ENCODE results near the gene CDC25B.
A peak's percentile ranks its signal among the peaks of the same experiment; 100 is the strongest.
"Not testable (repeated sequence)": the region's sequence is repeated elsewhere in the genome, so short reads cannot be mapped to it uniquely, and the experiment has no call there.

CDC25B gene

DNA sequence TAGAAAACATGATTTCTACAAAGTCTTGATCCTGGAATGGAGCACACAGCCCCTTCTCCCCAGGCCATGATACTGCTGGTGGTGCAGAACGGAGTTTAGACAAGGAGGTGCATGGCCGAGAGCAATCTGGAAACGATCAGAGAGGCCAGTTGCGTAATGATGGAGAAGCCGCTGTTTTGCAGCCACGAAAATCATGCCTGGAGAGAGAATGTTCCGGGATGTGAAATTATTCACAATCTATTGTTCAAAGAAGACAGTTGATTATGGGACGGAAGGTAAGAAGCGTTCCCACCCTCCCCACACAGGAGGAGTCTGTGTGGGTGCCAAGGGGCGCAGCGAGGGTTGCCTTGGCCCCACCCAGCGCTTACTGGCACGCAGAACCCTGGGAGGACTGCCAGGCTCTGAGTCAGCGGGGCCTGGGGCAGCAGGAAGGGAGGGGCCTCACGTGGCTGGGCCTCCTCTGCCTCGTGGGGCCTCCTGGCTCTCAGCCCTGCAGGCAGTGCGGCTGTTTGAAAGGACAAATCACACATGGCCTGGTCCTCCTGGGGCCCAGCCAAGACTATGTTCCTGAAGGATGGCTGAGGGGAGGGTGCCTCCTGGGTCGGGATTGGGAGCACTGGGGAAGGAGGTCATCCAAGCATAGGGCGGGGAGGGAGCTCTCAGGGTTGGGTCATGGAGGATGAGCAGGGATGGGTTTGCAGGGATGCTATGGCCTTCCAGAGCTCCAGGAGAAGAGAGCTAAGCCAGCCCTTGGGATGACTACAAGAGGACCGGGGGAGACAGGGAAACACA lies 15.6 kb downstream of the CDC25B start:
- DNase-seq, result peak; percentile 96

DNA sequence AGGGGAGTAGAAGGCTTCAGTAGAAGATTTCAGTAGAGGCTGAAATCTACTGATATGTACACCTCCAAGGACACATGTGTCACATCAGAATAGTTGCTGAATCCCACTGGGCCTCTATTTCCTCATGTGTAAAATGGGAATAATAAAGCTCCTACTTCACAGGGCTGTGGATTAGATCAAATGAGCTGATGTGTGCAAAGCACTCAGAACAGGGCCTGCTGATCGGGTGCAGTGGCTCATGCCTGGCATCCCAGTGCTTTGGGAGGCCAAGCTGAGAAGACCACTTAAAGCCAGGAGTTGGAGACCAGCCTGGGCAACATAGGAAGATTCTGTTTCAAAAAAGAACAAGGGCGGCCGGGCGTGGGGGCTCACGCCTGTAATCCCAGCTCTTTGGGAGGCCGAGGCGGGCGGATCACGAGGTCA lies 16.2 kb downstream of the CDC25B start:
- DNase-seq, result no peak

DNA sequence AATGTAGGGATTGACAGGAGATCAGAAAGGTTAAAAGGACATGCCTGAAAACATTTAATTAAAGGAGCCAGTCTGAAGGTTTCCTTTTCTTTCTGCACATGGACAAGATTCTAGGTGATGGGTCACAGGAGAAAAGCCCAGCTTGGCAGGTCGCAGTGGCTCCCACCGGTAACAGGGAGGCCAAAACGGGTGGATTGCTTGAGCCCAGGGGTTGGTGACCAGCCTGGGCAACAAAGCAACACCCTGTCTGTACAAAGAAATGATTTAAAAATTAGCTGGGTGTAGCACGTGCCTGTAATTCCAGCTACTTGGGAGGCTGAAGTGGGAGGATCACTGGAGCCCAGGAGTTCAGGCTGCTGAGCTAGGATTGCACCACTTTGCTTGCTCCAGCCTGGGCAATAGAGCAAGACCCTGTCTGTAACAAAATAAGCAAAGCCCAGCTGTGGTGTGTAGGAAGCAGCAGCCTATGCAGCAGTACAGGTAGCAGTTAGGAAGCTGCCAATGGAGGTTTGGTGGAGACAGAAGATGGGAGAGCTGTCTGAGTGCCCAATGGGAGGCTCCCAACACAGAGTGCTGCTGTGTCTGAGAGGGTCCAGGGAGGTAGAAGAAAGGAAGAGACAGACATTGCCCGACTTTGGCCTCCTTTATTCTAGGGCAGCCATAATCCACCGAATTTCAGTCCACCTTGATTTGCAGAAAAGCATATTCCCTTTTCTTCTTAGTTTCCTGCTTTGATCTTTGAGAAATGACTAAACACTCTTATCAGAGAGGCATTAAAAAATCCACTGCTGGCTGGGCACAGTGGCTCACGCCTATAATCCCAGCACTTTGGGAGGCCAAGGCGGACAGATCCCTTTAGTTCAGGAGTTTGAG lies 17.1 kb downstream of the CDC25B start:
- no peak for DNase-seq

DNA sequence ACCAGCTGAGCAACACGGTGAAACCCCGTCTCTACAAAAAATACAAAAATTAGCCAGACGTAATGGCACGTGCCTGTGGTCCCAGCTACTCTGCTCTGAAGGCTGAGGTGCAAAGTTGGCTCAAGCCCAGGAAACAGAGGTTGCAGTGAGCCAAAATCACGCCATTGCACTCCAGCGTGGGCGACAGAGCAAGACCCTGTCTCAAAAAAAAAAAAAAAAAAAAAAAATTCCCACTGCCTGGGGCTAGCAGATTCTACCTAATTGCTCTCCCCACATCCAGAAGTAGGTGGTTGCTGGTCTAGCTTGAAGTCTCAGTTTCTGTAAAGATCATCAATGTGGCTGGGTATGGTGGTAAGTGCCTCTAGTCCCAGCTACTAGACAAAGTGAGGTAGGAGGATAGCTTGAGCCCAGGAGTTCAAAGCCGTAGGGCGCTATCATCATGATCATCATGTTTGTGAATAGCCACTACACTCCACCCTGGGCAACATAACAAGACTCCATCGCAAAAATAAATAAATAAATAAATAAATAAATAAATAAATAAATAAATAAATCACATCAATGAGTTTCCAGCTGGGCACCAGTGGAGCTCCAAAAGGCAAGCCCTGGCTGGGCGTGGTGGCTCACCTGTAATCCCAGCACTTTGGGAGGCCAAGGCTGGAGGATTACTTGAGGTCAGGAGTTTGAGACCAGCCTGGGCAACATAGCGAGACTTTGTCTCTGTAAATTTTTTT lies 17.9 kb downstream of the CDC25B start:
- no peak for DNase-seq

DNA sequence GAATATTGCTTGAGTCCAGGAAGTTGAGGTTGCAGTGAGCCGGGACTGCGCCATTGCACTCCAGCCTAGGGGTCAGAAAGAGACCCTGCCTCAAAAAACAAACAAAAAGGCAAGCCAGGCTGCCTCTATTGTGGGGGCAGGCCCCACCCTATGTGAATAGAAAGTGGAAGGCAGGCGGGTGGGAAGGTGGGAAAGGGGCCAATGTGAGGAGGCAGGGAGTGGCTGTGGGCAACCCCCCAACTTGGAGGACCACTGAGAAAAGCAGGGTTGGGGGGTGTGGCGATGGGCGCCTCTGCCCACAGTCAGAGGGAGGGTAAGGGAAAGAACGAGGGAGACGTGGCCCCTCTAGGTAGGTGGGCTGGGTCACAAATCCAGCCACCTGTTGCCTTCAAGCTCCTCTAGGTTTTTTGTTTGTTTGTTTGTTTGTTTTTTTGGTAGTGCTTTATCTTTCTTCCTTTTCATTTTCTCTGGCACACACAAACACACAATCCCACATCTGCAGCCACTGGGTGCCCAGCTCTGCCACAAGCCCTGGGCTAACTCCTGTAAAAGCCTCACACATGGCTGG lies 18.9 kb downstream of the CDC25B start:
- no peak for DNase-seq

GRCh38 chr20:3815703-3816315 lies 19.7 kb downstream of the CDC25B start:
- no peak for DNase-seq

DNA sequence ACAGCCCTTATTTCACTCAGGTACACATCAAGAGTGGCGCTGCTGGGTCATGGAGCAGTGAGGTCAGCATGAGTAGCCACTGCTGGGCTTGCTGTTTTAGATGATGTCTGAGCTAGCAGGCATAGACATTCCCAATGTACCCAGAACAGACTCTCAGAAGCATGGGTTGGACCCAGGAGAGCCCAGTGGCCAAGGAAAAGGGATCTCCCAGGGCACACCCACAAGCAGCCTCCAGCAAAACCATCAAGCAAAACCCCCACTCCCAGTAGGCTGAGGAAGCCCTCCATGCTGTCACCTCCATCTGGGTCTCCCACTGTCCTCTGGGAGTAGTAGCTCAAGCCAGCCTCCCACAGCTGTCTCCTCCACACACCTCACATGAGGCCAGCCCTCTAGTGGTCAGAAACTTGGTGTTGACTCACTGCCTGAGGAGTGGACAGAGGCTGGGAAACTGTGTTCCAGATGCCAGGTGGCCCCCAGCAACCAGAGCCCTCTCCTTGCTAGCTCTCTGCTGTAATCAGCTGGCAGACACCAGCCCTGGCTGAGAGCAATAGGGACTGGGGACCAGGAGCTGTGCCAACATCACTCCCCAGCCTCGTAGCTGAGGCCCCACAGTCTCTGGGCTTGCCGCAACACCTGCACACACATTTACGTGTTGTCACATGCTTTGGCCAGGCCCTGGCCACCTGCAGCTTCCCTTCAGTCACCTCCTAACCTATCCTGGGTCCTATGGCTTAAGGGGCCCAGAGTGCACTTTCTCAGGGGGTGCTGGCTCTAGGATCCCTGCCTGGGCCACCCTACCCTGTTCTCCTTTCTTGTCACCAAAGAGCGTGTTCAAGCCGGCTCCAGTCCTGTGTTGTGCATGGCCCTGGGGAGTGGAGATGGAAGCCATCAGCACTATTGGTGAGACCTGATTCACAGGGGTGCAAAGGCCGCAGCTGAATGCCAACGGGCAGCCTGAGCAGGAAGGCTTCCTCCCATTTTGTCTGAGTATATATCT lies 22.3 kb downstream of the CDC25B start:
- peak; percentile 80 for DNase-seq

GRCh38 chr20:3819411-3820047 lies 23.4 kb downstream of the CDC25B start:
- no peak for DNase-seq

DNA sequence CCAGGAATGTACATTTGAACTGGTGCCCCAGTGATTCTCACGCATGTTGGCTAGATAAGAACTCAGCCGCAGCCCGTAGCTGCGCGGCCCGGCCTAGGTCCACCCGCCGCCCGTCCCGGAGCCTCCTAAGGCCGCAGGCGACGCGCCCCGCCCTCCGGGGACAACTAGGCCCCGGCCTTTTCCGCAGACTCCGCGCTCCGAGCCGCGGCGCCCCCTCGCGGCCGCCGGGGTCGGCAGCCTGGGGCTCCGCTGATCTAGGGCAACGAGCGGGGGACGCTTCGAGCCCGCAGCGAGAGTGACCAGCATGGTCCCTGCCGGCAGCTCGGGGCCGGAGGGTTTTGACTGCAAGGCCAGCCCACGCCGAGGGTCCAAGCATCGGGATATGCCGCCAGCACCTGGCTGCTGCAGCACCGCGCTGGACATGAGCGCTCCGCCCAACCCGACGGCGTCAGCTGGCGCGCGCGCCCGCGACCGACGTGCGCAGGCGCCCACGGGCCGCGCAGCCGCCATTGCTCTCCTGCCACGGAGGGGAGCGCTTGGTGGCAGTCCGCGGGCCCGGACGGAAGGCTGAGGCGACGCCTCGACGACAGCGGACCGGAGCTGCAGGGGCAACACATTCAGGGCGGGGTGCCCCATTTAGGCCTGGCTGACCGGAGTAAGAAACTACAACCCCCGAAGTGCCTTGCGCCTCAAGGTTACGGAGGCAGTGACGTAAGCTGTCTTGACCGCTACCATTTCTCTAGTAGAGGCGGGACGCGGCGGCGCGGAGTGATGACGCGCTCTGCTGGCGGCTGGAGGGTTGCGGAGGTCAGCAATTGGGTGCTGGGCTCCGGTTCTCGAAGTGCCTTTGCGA lies 24.2 kb downstream of the CDC25B start, which contains the start of gene AP5S1:
Gene AP5S1, plus strand, starts transcription at position 500 of the 853 bp plus-strand sequence. CDS start 1,571 bp downstream, outside the sequence.
- DNase-seq, result peak; percentile 97

- DNase-seq, result no peak
Measured at GRCh38 chr20:3820901-3821727, 25.0 kb downstream of the CDC25B start.

- DNase-seq, result no peak
Measured at GRCh38 chr20:3821996-3822395, 25.9 kb downstream of the CDC25B start.

DNA sequence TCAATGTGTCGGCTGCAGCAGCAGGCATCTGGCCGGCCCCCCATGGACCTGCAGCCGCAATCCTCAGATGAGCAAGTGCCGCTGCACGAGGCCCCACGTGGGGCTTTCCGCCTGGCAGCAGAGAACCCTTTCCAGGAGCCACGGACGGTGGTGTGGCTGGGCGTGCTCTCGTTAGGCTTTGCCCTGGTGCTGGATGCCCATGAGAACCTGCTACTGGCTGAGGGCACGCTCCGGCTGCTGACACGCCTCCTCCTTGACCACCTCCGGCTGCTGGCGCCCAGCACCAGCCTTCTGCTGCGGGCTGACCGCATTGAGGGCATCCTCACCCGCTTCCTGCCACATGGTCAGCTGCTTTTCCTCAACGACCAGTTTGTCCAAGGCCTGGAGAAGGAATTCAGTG lies 27.8 kb downstream of the CDC25B start:
- DNase-seq, result no peak

- DNase-seq, result no peak
Measured at GRCh38 chr20:3825526-3825925, 29.4 kb downstream of the CDC25B start.

GRCh38 chr20:3826420-3826819 lies 30.3 kb downstream of the CDC25B start:
- no peak for DNase-seq

DNA sequence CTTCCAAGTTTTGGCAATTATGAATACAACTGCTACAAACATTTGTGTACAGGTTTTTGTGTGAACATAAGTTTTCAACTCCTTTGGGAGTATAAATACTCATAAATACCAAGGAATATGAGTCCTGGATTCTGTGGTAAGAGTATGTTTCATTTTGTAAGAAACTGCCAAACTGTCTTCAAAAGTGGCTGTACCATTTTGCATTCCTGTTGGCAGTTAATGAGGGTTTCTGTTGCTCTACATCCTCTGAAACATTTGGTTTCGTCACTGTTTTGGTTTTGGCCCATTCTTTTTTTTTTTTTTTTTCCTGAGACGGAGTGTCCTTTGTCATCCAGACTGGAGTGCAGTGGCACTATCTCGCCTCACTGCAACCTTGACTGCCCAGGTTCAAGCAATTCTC lies 32.7 kb downstream of the CDC25B start:
- DNase-seq, result no peak

DNA sequence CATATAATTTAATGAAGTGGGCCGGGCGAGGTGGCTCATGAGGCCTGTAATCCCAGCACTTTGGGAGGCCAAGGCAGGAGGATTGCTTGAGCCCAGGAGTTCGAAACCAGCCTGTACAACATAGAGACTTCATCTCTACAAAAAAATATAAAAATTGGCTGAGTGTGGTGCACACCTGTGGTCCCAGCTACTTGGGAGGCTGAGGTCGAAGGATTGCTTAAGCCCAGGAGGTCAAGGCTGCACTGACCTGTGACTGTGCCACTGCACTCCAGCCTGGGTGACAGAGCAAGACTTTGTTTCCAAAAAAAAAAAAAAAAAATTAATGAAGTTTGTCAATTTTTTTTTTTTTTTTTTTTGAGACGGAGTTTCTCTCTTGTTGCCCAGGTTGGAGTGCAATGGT lies 33.8 kb downstream of the CDC25B start:
- DNase-seq, result not testable (repeated sequence)

GRCh38 chr20:3836132-3836531 lies 40.0 kb downstream of the CDC25B start:
- DNase-seq, result no peak

DNA sequence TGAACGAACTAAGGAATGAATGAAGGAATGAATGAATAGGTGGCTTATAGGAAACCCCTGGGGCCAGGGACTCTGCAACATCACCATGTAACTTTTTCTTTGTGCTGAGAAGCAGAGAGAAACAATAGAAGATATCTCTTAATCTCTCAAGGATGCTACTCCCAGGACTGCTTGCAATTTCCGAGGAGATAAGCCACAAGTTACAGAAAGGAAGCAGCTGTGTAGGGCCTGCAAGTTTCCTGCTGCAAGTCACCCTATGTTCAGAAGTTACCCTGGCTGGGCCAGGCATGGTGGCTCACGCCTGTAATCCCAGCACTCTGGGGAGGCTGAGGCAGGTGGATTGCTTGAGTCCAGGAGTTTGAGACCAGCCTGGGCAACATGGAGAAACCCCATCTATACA lies 43.2 kb downstream of the CDC25B start:
- no peak for DNase-seq

GRCh38 chr20:3840201-3840600 lies 44.1 kb downstream of the CDC25B start:
- not testable (repeated sequence) for DNase-seq

Measured in NCI-H2171 treated with DMSO at 0.1 percent for 48 hours (cell line).